GM10266 (cell line): ENCODE measurements around the gene BCR.

Experiments used
- DNase-seq: peaks from one replicate; pipeline ENCODE4 v3.0.0; 2012; ENCODE audit errors: extremely low spot score
- TF ChIP-seq, protein P1 (sequence below): IDR thresholded peaks from 2 replicates; pipeline ENCODE4 v1.5.1; 2012; ENCODE audit warnings: mild to moderate bottlenecking, low read depth; ENCODE audit not compliant: control insufficient read depth, insufficient read depth; ENCODE audit errors: missing control alignments

Gene BCR

DNA sequence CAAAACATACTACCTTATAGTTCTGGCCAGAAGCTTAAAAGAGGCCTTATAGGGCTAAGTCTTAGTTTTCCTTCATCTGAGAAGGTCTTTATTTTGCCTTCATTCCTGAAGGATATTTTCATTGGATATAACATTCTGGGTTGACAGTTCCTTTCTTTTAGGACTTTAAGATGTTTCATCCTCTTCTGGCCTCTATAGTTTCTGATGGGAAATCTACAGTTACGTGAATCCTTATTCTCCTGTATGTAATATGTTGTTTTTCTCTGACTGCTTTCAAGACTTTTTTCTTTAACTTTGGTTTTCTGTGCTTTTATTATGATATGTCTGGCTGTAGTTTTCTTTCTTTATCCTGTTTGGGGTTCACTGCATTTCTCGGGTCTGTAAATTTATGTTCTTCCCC is 48.2 kb downstream of the BCR start:
- no peak for DNase-seq
- TF ChIP-seq, protein P1, sequence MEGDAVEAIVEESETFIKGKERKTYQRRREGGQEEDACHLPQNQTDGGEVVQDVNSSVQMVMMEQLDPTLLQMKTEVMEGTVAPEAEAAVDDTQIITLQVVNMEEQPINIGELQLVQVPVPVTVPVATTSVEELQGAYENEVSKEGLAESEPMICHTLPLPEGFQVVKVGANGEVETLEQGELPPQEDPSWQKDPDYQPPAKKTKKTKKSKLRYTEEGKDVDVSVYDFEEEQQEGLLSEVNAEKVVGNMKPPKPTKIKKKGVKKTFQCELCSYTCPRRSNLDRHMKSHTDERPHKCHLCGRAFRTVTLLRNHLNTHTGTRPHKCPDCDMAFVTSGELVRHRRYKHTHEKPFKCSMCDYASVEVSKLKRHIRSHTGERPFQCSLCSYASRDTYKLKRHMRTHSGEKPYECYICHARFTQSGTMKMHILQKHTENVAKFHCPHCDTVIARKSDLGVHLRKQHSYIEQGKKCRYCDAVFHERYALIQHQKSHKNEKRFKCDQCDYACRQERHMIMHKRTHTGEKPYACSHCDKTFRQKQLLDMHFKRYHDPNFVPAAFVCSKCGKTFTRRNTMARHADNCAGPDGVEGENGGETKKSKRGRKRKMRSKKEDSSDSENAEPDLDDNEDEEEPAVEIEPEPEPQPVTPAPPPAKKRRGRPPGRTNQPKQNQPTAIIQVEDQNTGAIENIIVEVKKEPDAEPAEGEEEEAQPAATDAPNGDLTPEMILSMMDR = no peak

DNA sequence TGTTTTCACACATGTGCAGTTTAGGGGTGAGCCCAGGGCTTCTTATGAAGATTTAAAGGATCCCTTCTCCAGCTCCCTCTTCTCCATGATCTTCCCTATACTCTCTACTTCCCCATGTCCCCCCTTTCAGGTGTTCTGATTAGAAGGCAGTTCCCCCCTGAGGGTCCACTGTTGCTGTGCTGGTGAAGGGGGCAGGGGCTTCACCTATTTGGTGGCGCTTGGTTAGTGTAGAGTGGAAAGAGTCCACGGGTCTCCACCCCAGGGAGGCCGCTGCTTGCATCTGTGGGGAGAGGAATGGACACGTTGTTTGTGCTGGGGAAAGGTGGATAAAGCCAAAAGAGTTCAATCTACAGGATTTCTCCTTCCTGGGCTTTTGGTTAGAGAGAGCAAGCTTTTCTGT is 49.3 kb downstream of the BCR start:
- DNase-seq = no peak
- TF ChIP-seq, protein P1 = no peak

DNA sequence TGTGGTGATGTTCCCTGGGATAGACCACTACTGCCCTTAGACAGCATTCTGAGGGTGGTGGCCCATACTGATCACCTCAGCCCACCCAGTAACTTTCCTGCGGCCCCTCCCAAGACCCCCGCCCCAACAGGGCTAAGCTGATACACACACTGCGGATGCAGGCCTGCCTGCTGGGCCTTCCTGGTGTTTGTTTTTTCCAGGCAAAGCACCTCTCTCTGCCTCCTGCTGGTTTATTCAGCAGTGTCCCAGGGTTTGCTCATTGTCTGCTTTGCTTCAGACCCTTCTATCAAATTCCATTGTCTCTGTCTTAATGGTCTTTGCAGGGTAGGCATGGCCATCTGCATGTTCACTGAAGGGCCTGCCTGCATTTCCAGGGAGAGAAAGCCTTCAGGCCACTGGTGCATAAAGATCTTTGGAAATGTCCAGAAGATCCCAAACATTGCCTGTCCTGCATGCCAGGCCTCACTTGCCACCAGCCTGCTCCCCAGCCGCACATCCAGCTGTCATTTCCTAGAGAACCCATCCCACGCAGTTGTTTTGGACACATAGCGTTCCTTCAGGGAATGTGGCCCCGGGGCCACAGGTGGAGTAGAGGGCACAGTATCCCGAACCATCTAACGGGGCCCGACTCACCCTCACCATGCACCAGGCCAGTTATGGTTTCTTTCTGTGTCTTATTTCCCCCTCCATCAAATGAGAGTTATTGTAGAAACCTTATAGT is 50.2 kb downstream of the BCR start:
- DNase-seq = no peak
- TF ChIP-seq, protein P1 = no peak

DNA sequence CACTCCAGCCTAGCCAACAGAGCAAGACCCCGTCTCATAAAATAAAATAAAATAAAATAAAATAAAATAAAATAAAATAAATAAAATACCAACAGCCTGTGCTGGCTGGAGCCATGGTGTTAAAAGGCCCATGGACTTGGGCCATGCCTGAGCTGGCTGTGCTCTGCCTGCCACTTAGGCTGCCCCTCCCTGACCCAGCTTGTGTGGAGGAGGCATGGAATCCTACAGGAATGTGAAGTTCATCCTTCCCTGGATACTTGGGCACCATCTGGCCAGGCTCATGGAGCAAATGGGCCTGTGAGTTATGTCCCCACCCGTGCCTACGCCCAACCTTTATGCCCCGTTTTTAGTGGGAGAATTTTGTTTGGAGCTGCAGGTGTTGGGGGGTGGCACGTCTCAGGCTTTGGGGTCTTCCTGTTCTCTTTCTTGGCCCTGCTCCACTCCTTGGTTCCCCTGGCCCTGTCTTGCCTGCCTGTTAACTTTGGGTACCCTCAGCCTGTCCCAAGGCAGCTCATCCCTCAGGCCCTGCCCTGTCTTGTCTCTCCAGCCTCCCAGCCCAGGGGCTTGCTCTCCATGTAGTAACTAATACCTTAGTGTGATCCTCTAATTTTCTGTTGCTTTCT is 51.3 kb downstream of the BCR start:
- no peak for DNase-seq

DNA sequence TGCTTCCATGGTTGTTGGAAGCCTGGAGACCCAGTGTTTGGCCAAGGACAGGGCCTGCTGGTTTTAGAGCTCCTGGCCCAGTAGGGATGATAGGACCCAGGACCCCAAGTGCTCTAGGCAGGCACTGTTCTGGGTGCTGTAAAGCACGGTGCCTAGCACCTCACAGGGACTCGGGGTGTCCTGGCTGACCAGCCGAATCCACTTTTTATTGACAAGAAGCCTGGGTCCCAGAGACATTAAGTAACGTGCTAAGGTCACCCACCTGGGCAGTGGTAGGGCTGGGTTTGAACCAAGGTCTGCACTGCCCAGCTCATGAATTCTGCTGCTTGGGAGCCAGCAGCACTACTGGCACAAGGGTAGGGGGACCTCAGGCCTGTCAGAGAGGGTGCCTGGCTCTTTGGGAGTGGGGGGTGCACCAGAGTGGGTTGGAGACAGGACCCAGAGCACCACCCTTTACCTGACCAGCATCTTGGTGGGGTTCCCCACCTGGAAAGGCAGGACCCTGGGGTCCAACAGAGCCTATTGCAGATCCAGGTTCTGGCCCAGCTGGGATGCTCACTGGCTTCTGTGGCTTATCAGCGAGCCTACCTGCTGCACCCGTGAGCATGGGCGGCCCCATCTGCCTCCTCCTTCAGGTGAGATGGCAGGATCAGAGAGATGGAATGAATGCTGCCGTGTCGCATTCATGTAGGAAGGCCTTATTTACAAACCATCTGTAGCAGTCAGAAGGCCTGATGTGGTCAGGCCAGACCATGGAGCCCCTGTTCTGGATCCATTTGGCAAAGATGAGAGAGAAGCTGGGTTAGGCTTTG is 52.0 kb downstream of the BCR start:
- no peak for DNase-seq
- TF ChIP-seq, protein P1 = no peak

More for the DNA sequence above, 51.3 kb downstream of the BCR start:
- TF ChIP-seq, protein P1 = no peak

DNA sequence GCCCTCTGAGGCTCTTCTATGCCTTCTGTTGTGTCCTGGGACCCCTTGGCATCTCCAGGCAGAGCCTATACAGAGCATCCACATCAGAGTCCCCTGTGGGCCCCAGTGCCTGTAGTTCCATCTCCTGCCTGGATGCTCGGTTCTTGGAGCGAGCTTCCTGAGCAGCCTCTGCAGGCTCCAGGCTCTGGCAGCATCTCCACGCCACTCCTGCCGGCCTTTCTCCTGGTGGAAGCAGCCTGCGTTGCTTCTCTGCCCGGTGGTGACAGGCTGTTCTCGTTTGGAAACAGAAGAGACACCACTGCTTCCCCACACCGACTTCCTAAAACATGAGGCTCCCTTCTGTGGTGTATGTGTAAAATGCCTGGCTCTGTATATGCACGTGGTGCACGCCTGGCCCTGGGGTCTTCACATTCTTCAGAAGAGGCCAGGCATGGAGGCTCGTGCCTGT is 52.8 kb downstream of the BCR start:
- no peak for DNase-seq
- TF ChIP-seq, protein P1 = no peak
